ENCODE measurements around the gene TGDS. TPM values are rescaled to one million over a fixed set of nuclear protein-coding genes. Genes with fewer than 3 reads are reported as not detected.
A peak's percentile ranks its signal among the peaks of the same experiment; 100 is the strongest.

The TGDS gene
- total RNA-seq, 4 donors from 2014 or later: 3.0 to 20.2 (median 9.6) TPM

- Histone ChIP-seq H3K9me3 (no peaks in the 10 kb centered on the region), H3K27ac (no peak overlapping the region), H3K4me1 (peaks cover 16 to 35% (median 23%) of the 10 kb centered on the region in 4 donors), H3K4me3 (no peak overlapping the region), H3K27me3 (no peaks in the 10 kb centered on the region), H3K36me3 (no peaks in the 10 kb centered on the region)
- TF ChIP-seq POLR2AphosphoS5 (IDR thresholded peaks at IDR 0.05) (no peak), CTCF (IDR thresholded peaks at IDR 0.05) (no peak), EP300 (IDR thresholded peaks at IDR 0.05; ENCODE audit: low read depth) (no peak), POLR2A (IDR thresholded peaks at IDR 0.05) (no peak)
- in situ Hi-C loops (cut with MboI; ENCODE audit: low pct_ligation_motif_present in 1 of 4, low pct_unique_long_range_greater_than_20kb in 1 of 4, low sequenced_read_pairs in 3 of 4) (no loop called here), intact Hi-C loops (cut with DNase I; ENCODE audit: low total_unique reads) (no loop called here)
- WGBS, 2 donors (ENCODE audit: low coverage in 1 of 2): 92 to 94% methylated on average over 3 of the region's 3 CpGs
- no peak for DNase-seq
Observed at GRCh38 chr13:94598281-94598680, 2.3 kb upstream of the TGDS start.

GRCh38 chr13:94596575-94596971, 621 bp upstream of the TGDS start:
- Histone ChIP-seq H3K36me3 (peaks cover 0 to 7% (median 0%) of the 10 kb centered on the region in 4 donors), H3K4me1 (peaks cover 14 to 27% (median 21%) of the 10 kb centered on the region in 4 donors), H3K27ac (peak overlapping the region; percentile 85 to 90 (median 87)), H3K27me3 (no peaks in the 10 kb centered on the region), H3K9me3 (no peaks in the 10 kb centered on the region), H3K4me3 (peak overlapping the region; percentile 23 to 88 (median 77))
- in situ Hi-C loops (cut with MboI; ENCODE audit: low pct_ligation_motif_present in 1 of 4, low pct_unique_long_range_greater_than_20kb in 1 of 4, low sequenced_read_pairs in 3 of 4) (no loop called here), intact Hi-C loops (cut with DNase I; ENCODE audit: low total_unique reads) (no loop called here)
- DNase-seq: no peak
- TF ChIP-seq POLR2AphosphoS5 (IDR thresholded peaks at IDR 0.05): no peak
- TF ChIP-seq POLR2A (IDR thresholded peaks at IDR 0.05): no peak
- no peak for TF ChIP-seq CTCF (IDR thresholded peaks at IDR 0.05)
- TF ChIP-seq EP300 (IDR thresholded peaks at IDR 0.05; ENCODE audit: low read depth): no peak
- 58% methylated on average over 19 of the region's 20 CpGs; no CpG with 5 or more reads in 1 of the 2 donors for WGBS, 2 donors (ENCODE audit: low coverage in 1 of 2)

- DNase-seq: peak; percentile 29
- intact Hi-C loops (cut with DNase I; ENCODE audit: low total_unique reads): no loop called here
- in situ Hi-C loops (cut with MboI; ENCODE audit: low pct_ligation_motif_present in 1 of 4, low pct_unique_long_range_greater_than_20kb in 1 of 4, low sequenced_read_pairs in 3 of 4): no loop called here
Observed at GRCh38 chr13:94595001-94595949, 677 bp downstream of the TGDS start.

More at GRCh38 chr13:94595001-94595949, 677 bp downstream of the TGDS start:
- Histone ChIP-seq H3K27me3 (no peaks in the 10 kb centered on the region), H3K36me3 (peaks cover 0 to 18% (median 0%) of the 10 kb centered on the region in 4 donors), H3K4me3 (peak overlapping the region; percentile 77 to 91 (median 82)), H3K9me3 (no peaks in the 10 kb centered on the region), H3K27ac (peak overlapping the region; percentile 85 to 90 (median 87)), H3K4me1 (peaks cover 14 to 24% (median 21%) of the 10 kb centered on the region in 4 donors)
- 6 to 14% methylated on average over 8 to 16 of the region's 16 CpGs for WGBS, 2 donors (ENCODE audit: low coverage in 1 of 2)
- no peak for TF ChIP-seq EP300 (IDR thresholded peaks at IDR 0.05; ENCODE audit: low read depth)
- no peak for TF ChIP-seq POLR2A (IDR thresholded peaks at IDR 0.05)
- TF ChIP-seq POLR2AphosphoS5 (IDR thresholded peaks at IDR 0.05): no peak
- no peak for TF ChIP-seq CTCF (IDR thresholded peaks at IDR 0.05)

All from transverse colon (tissue), 4 donors.